Tibial nerve (tissue), 3 donors: ENCODE measurements around the gene TOR1AIP2.

Source experiments
- POLR2A ChIP-seq, 2 donors: fragments of 450-650 bp; IDR thresholded peaks; one replicate each; pipeline ENCODE4 v1.6.1; 2017; ENCODE audit warnings: antibody characterized with exemption in 2 of 2, mild to moderate bottlenecking in 2 of 2, moderate library complexity in 2 of 2
- TF ChIP-seq, protein P1 (sequence below), 5 experiments: fragments of 200-600 bp in 3 of 5; fragments of 450-650 bp in 2 of 5; sonication (generic) in 3 of 5; IDR thresholded peaks; one replicate each; pipeline ENCODE4 v1.5.1; 2016 to 2019; ENCODE audit warnings: antibody characterized with exemption in 5 of 5, mild to moderate bottlenecking in 3 of 5, moderate library complexity in 2 of 5

GRCh38 chr1:179825798-179826460, 51.7 kb downstream of the TOR1AIP2 start:
- TF ChIP-seq, protein P1, sequence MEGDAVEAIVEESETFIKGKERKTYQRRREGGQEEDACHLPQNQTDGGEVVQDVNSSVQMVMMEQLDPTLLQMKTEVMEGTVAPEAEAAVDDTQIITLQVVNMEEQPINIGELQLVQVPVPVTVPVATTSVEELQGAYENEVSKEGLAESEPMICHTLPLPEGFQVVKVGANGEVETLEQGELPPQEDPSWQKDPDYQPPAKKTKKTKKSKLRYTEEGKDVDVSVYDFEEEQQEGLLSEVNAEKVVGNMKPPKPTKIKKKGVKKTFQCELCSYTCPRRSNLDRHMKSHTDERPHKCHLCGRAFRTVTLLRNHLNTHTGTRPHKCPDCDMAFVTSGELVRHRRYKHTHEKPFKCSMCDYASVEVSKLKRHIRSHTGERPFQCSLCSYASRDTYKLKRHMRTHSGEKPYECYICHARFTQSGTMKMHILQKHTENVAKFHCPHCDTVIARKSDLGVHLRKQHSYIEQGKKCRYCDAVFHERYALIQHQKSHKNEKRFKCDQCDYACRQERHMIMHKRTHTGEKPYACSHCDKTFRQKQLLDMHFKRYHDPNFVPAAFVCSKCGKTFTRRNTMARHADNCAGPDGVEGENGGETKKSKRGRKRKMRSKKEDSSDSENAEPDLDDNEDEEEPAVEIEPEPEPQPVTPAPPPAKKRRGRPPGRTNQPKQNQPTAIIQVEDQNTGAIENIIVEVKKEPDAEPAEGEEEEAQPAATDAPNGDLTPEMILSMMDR (IDR thresholded peaks at IDR 0.05): no peak
- TF ChIP-seq POLR2A (IDR thresholded peaks at IDR 0.05): no peak
